Activated naive CD4-positive, alpha-beta T cell (primary cell): ENCODE measurements around the gene PGS1.
"Not testable (repeated sequence)": the region's sequence is repeated elsewhere in the genome, so short reads cannot be mapped to it uniquely, and the experiment has no call there.

Experiments used
- DNase-seq, 4 experiments: peaks; one replicate each; lab custom pipeline; 2025; lab: John Stamatoyannopoulos, UW

The PGS1 gene

DNA sequence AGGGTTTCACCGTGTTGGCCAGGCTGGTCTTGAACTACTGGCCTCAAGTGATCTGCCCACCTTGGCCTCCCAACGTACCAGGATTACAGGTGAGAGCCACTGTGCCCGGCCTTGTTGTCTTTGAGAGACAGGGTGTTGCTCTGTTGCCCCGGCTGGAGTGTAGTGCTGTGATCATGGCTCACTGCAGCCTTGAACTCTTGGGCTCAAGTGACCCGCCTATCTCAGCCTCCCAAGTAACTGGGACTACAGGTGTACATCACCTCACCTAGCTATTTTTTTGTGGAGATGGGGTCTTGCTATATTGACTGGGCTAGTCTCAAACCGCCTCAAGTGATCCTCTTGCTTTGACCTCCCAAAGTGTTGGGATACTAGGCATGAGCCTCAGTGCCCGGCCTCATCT is 68.4 kb downstream of the PGS1 start:
- no peak for DNase-seq

- no peak for DNase-seq
Measured at GRCh38 chr17:78448356-78448993, 70.0 kb downstream of the PGS1 start.

DNA sequence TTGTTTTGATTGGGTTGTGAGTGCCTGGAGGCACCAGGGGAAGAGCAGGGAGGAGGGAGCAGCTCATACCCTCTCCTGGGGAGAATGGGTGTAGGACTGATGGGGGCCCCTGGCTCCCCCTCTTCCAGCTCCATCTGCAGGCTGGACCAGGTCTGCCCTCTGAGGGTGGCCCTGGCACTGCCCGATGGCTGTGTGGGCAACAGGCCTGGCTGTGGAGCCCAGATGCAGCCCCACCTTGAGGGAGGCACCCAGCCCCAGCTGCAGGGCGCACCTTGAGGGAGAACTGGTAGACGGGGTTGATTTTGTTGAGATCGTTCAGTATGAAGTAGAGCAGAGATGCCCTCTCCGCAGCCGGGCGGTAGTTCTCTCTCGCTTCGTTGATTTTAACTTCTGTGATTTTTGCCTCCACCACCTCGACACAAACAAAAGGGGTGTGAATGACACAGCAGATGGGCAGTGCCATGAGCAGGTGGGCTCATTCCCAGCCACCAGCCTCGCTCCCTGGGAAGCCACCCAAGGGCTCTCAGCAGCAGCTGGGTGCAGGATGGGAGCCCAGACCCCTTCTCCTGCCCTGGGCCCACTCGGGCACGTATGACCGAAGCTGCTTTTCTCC is 71.6 kb downstream of the PGS1 start:
- DNase-seq: no peak

- no peak for DNase-seq
Measured at GRCh38 chr17:78450696-78451345, 72.4 kb downstream of the PGS1 start.

DNA sequence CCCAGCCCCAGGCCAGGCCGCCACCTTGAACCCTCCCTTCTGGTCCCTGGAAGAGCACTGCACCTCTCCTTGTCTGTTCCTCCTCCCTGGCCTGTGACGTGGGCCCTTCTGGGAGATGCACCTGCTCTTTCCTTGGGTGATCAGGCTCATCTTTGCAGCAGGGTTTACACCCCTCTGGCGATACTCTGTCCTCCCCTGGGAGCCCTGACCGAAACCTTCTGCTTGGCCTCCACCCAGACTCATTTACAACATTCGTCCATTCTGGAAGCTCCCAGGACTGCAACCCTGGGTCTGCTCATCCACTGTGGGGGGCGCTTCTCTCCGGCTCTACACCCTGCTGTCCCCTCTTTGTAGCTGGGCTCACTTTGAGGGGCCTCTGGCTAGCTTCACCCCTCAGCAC is 73.3 kb downstream of the PGS1 start:
- DNase-seq: no peak

- no peak for DNase-seq
Measured at GRCh38 chr17:78454346-78454745, 75.9 kb downstream of the PGS1 start.

- DNase-seq: no peak
Measured at GRCh38 chr17:78458091-78458490, 79.6 kb downstream of the PGS1 start.

DNA sequence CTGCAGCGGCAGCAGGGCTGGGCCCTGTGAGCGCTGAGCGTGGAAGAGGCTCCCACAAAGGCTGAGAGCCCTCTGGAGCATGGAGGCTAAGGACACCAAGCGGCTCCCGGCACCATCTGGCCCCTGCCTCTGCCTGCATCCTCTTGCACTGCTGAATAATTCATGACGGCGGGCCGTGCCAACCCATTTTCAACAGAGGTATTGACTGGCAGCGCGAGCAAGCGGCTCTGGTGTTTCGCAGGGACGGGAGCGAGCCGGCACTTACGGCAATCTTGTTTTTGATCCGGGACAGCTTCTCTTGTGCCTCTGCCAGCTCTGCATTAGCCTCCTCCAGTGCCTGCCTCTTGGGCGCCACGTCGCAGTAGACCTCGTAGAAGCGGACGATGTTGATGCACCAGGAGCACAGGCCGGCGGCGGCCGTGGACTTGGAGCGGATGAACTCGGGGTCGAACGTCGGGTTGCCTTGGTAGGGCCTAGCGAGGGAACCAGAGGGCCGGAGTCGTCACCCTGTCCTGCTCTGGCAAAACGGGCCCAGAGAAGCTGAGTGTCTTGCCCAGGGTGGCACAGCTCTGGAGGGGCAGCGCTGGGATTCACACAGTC is 80.4 kb downstream of the PGS1 start:
- DNase-seq: no peak

DNA sequence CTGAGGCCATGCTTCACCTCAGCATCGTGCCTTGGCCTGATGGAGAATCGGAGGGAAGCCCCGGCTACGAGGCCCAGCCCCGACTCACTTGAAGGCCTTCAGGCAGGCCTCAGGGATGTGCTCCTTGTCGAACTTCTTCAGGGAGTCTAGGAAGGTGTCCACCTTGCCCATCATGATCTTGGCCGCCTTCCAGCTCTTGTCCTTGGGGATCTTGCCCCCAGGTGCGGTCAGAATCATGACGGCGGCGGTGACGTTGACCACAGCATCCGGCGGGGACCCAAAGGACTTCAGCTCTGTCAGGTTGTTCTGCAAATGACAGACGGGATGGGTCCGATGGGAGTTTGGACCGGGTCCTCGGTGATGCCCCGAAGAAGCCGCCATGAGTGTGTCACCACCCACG is 81.2 kb downstream of the PGS1 start:
- no peak for DNase-seq

GRCh38 chr17:78460176-78460675 is 81.8 kb downstream of the PGS1 start:
- no peak for DNase-seq

- no peak for DNase-seq
Measured at GRCh38 chr17:78460951-78461798, 82.7 kb downstream of the PGS1 start.

- DNase-seq: no peak
Measured at GRCh38 chr17:78461799-78462053, 83.3 kb downstream of the PGS1 start.

DNA sequence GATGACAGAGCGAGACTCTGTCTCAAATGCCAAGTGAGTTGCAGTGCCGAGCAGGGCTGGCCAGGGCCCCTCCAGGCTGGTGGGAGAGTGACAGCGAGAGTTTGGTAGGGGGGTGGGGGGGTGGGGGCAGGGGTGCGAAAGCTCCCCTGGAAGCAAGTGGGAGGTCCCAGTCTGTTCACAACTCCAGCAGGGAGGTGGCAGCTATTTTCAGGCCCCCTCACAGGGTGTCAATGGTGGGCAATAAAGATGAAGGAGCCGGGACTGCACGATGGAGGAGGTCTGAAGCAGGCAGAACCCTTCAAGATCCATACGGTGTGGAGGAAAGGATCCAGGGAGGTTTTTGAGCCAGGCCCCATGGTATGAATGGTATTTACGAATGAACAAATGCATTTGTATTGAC is 83.7 kb downstream of the PGS1 start:
- no peak for DNase-seq

DNA sequence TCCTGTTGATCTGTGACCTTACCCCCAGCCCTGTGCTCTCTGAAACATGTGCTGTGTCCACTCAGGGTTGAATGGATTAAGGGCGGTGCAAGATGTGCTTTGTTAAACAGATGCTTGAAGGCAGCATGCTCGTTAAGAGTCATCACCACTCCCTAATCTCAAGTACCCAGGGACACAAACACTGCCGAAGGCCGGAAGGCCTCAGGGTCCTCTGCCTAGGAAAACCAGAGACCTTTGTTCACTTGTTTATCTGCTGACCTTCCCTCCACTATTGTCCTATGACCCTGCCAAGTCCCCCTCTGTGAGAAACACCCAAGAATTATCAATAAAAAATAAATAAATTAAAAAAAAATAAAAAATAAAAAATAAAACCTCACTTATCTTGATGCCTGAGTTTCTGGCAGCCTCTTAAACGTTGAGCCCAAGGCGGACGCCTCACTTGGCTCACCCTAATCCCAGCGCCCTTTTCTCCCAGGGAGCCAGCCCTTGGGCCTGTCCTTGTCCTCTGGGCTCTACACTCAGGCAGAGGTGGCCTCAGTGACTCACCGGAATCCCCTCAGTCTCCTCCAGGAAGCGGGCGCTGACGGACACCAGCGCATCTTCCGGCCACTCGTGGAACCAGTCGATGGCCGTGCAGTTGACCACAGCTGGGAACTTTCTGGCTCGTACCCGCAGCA is 87.8 kb downstream of the PGS1 start:
- DNase-seq: not testable (repeated sequence)

DNA sequence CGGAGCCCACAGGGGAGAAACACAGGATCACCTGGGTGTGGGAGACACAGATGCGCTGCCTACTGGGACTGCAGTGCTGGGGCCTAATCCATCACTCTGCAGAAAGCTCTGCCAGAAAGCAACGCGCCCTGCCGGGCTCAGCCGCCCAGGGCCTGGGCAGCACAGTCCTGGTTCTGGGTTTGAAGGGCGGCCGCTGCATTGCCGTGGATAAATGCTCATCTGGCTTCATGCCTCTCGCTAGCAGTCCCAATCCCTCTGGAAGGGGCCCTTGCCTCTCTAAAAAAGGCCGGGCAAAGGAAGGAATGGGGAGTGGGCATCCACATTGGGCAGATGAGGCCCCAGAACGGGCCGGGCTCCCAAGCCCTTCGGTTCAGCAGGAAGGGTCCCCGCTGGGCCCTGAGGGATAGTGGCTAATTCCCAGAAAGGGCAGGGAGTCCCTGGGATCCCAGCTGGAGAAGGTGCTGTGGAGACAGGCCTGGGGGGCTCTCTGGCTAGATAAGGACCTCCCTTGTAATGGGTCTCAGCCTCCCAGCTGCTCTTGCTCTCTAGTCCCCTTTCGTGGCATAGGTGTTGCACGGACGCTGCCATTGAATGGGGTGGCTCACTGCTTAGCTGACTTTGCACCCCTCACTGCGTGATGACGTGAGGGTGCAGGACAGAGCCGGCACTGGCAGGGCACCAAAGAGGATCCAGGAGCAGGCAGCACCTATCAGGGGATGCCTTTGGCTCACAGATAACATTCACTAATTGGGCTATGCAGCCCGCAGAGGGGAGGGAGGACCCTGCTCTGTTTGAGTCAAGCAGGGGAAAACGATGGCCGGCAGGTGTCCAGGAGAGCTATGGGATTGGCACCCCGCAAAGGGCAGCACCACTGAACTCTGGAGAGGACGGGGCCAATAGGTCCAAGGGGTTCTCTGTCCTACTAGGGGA is 88.6 kb downstream of the PGS1 start:
- no peak for DNase-seq

DNA sequence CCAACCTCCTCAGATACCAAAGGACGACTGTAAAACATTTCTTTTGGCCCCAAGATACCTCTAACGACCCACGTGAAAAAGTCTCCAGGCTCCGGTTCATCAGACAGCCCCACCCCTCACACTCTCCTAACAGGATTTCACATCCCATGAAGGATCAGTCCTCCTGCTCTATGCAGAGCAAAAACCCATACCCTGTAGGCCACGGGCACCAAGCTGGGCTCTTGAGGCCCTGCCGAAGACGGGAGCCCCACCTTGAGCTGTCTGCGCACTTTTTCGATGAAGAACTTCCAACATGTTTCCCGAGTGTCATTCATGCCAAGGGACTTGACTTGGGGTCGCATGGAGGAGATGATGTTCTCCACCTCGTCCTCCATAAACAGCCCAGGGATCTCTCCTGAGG is 89.9 kb downstream of the PGS1 start:
- DNase-seq: no peak

DNA sequence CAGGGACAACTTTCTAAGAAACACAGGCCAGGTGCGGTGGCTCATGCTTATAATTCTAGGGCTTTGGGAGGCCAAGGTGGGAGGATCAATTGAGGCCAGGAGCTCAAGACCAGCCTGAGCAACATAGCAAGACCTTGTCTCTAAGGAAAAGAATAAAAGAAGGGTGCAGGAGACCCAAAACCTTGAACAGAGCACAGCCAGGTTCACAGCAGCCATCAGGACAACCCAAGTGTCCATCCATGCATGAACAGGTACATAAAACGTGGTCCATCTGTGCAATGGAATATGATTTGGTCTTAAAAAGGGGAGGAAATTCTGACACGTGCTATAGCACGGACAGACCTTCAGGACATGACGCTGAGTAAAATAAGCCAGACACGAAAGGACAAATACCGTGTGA is 91.0 kb downstream of the PGS1 start:
- DNase-seq: no peak

GRCh38 chr17:78471635-78472034 is 93.2 kb downstream of the PGS1 start:
- no peak for DNase-seq

DNA sequence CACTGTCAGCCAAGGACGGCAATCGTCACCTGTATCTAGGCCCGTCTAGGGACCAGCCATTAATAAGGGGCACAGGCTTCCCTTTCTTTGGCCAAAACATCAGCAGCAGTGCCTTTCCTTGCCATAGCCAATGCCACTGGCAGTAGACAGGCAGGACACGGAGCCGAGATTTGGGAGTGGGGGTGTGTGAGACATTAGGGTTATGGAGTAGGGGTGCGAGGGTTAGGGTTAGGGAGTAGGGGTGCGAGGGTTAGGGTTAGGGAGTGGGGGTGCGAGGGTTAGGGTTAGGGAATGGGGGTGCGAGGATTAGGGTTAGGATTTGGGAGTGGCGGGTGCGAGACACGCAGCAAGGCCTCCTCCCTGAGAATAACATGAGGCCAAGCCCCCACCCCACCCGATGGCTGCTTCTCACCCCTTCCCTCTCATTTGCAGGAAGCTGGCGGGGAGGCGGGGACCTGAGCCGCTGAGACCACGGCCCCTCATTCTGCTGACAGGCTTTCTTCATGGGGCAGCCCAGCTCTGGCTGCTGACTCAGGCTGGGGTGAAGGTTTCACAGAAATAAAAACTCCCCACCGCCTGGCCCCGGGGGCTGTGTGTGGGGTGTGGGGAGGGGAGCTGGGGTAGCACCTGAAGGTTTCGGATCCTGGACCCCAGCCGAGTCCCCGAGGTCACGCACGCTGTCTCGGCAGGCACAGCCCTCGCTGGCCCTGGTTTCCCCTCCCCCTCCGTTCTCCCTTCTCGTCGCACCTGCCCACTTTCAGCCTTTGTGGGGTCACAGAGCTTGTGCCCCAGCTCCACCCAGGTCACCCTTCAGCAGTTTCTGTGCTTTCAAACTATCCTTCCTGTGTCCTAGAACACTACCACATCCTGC is 93.8 kb downstream of the PGS1 start:
- no peak for DNase-seq
